ENCODE measurements around the gene EMP2.

DNA sequence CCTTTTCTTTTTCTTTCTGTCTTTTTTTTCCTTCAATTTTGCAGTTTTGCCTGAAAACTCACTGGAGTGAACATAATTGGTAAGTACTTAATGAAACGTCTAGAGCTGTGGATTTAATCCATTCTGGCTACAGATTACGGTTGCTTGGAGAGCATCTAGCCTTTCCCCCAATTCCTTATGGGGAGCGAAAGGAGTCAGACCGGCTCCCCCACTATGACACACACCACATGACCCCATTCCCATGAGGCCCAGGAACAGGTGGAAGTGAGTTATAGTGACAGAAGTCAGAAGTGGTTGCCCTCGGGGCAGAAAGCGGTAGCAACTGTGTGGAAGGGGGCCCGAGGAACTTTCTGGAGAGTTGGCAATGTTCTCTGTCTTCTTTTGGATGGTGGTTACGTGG lies 41.2 kb downstream of the EMP2 start:
- TF ChIP-seq CTCF (IDR thresholded peaks at IDR 0.05) (no peak), POLR2A (IDR thresholded peaks at IDR 0.05) (no peak)
